Measurements from ENCODE around the gene TSN. TPM values are rescaled to one million over a fixed set of nuclear protein-coding genes. Genes with fewer than 3 reads are reported as not detected.
A peak's percentile ranks its signal among the peaks of the same experiment; 100 is the strongest.

TSN gene
- total and polyA plus RNA-seq, 9 of the 15 experiments (the other 6 are each of a cell fraction or from before 2014, with no cell fraction given): 63.2 to 152 (median 95.2) TPM

- no peaks in the 10 kb centered on the region for H4K20me1 ChIP-seq (replicated peaks; ENCODE audit: control insufficient read depth, insufficient read depth, low read length)
- 0 out of 2 replicates have a peak overlapping the region, but pooled peaks have one; percentile 13 for H3K4me2 ChIP-seq (ENCODE audit: insufficient read depth, low read length)
- no peak overlapping the region for H3K9ac ChIP-seq (ENCODE audit: insufficient read depth in 1 of 2, low read depth in 2 of 2, low read length in 2 of 2)
- FAIRE-seq (peak; percentile 58), DNase-seq (ENCODE audit: extremely low read depth in 1 of 4, low spot score in 3 of 4) (peak in 2 of 4 experiments; percentile 62 to 63), ATAC-seq (peak; percentile 74)
- WGBS (ENCODE audit: insufficient coverage, low coverage, missing lambda C conversion rate): 0% methylated on average over 5 of the region's 5 CpGs
- 0 out of 2 replicates have a peak overlapping the region, but pooled peaks have one; percentile 25 for H2AFZ ChIP-seq (ENCODE audit: low read depth, low read length)
- no peak overlapping the region for H3K4me3 ChIP-seq
- H3K79me2 ChIP-seq (ENCODE audit: control insufficient read depth, insufficient read depth, low read length): no peaks in the 10 kb centered on the region
- H3K4me1 ChIP-seq (replicated peaks in 1 of 2; ENCODE audit: control insufficient read depth in 2 of 2, insufficient read depth in 2 of 2, low read length in 2 of 2): peaks cover 6 to 16% of the 10 kb centered on the region in 2 experiments; a peak in 4 of 5 replicates
- no TSS peak for BruUV-seq (replicated peaks)
- intact Hi-C loops (cut with micrococcal nuclease): loop anchor here (2.0 to 5.0 kb wide), 2 partner anchors 70 to 192 kb away; partner anchors contain the start of gene RNU4ATAC
- POLR2A ChIA-PET: interaction anchor here (3.9 kb wide), 1 partner anchor 192 kb away, joined by 15 read pairs; the partner anchor contains the start of gene RNU4ATAC
- H3K9me3 ChIP-seq (replicated peaks; ENCODE audit: control insufficient read depth, insufficient read depth, low read depth, low read length): no peaks in the 10 kb centered on the region
- in situ Hi-C loops (cut with MboI): no loop called here
- peaks cover 10% of the 10 kb centered on the region for H3K36me3 ChIP-seq (ENCODE audit: control insufficient read depth, insufficient read depth, low read length)
- no peaks in the 10 kb centered on the region for H3K27me3 ChIP-seq (ENCODE audit: control insufficient read depth in 2 of 2, insufficient read depth in 2 of 2, low read length in 2 of 2)
- no peaks in the 10 kb centered on the region for H3K9me1 ChIP-seq (ENCODE audit: control insufficient read depth, insufficient read depth, low read length)
- no peak overlapping the region for H3K27ac ChIP-seq (ENCODE audit: extremely low read depth, low read depth, low read length)
- CTCF ChIA-PET (ENCODE audit: low intra/inter-chr PET ratio): no interaction called here
- no peak for TF ChIP-seq ZBTB17 (CRISPR knock-in tag; IDR thresholded peaks at IDR 0.05)
- no peak for TF ChIP-seq CLOCK (CRISPR knock-in tag; IDR thresholded peaks at IDR 0.05; ENCODE audit: borderline replicate concordance)
- peak; percentile 82 for TF ChIP-seq PKNOX1 (IDR thresholded peaks at IDR 0.05)
- TF ChIP-seq HINFP (tag; conservative IDR thresholded peaks at IDR 0.05; ENCODE audit: low read depth): no peak
- TF ChIP-seq BCOR (IDR thresholded peaks at IDR 0.05): 0 out of 2 replicates have a peak, but pooled peaks have one; percentile 13
- peak; percentile 25 for TF ChIP-seq CCNT2 (IDR thresholded peaks at IDR 0.05; ENCODE audit: borderline replicate concordance, extremely low read depth, insufficient read length, low read depth, low read length)
- TF ChIP-seq EHMT2 (IDR thresholded peaks at IDR 0.05): 0 out of 2 replicates have a peak, but pooled peaks have one; percentile 22
- peak; percentile 50 for TF ChIP-seq ARID1B (IDR thresholded peaks at IDR 0.05)
- TF ChIP-seq ZFP30 (CRISPR knock-in tag; IDR thresholded peaks at IDR 0.05; ENCODE audit: borderline replicate concordance): no peak
- peak in 1 of 2 experiments; percentile 59; a peak in 1 of 4 replicates for TF ChIP-seq RCOR1 (IDR thresholded peaks at IDR 0.05; ENCODE audit: borderline replicate concordance in 1 of 2, low read depth in 2 of 2, low read length in 2 of 2)
- no peak for TF ChIP-seq NR2F6 (CRISPR knock-in tag; IDR thresholded peaks at IDR 0.05)
- TF ChIP-seq MEF2A (IDR thresholded peaks at IDR 0.05; ENCODE audit: control insufficient read depth, low read depth, low read length): peak; percentile 88
These were observed 33.0 kb upstream of the TSN start for GRCh38 chr2:121722479-121722878.
